Peyer's patch (tissue), 4 donors: ENCODE measurements around the gene LIPC.

Source experiments
- CTCF ChIP-seq, 6 experiments: fragments of 450-650 bp in 4 of 6; fragments of 200-600 bp in 2 of 6; sonication (generic) in 1 of 6; IDR thresholded peaks; one replicate each; pipeline ENCODE4 v1.5.1; 2017 to 2019; ENCODE audit warnings: antibody characterized with exemption in 6 of 6, mild to moderate bottlenecking in 3 of 6, moderate library complexity in 1 of 6
- POLR2A ChIP-seq, 2 donors: fragments of 450-650 bp; IDR thresholded peaks; one replicate each; pipeline ENCODE4 v1.5.1; 2017; ENCODE audit warnings: antibody characterized with exemption in 2 of 2, mild to moderate bottlenecking in 2 of 2, moderate library complexity in 2 of 2

- TF ChIP-seq POLR2A (IDR thresholded peaks at IDR 0.05) (no peak), CTCF (IDR thresholded peaks at IDR 0.05) (no peak)
Observed at GRCh38 chr15:58571491-58571890, 139.7 kb downstream of the LIPC start.
